ENCODE results near the gene FAM174C.

Gene FAM174C

DNA sequence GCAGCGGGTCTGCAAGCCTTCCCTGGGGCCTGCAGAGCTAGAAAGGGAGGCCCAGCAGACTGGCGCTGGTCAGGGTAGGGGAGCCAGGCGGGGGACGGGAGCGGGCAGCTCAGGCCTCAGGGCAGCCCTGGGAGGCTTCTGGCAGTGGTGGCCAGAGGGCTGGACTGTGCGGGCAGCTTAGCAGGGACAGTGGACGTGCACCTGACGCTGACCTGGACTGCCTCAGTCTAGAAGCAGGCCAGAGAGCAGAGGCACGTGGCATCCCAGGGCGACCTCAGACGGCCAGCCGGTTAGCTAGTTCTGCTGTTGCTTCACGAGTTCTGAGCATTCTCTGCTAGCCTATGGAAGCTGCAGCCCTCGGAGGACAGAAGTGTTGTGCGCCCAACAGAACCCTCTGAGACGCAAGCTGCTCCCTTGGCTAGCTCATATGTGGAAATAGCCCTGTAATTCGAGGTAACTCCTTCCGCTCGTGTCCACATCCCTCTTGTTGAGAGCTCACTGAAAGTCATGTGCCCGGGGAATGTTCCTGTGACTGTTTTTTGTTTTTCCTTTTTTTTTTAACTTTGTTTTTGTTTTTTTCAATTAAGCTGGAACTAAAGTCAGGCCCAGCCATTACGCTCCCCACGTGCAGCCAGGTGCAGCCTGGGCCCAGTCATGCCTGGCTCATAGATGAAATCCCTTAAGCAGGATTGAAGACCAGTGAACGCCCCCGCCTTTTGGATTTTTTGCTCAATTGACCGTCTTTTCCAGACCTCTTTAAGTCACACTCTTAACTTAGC, 1.9 kb upstream of the FAM174C start:
- no peak for DNase-seq (ENCODE audit: low spot score)

DNA sequence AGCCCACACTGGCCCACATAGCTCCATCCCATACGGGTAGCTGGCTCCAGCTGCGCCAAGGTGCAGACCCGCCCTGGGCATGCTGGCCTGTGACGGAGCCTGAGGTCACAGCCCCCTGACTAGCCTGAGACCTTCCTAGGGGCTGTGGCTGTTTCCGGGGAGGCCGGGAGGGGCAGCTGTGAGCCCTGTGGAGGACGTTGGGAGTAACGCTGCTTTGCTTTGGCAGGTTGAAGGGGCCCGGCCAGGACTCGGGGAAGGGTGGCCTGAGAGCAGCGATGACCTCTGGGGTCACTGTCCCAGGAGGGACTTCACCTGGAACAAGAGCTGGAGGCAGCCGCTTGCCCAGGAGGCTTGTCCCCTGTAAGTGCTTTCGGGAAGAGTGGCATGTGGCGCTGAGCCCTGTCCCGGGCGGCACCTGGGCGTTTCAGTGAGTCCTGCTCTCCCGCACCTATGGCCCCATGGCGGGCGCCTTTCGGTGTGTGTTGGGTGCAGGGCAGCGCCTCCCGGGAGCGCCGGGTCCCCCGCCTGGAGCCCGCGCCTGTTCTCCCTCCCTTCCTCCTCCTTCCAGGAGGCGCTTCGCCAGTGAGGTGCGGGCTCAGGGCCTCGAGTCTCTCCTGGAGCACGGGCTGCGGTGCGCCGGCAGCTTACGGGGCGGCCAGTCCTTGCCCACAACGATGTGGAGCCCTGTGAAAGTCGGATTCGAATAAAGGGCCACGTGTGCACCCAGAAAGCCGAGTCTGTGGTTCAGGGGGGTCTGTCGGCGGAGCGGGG, 1.1 kb upstream of the FAM174C start:
- no peak for DNase-seq (ENCODE audit: low spot score)

DNA sequence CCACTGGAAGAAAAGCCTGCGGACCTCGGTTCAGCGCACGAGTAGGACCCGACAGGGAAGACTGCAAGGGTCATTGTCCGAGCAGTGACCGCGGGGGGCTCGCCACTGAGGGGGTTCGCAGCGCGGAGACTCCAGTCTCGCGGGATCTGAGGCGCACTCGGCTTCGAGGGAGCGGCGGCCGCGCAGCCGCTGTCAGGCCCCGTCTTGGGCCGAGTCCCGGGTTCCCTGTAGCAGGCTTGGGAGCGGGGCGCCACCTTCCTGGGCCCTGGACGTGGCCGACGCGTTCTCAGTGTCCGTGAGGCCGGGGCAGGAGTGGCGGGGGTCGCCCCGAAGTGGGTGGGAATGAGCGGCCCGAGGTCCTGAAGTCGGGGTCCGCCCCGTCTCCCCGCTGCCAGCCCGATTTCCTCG, 474 bp upstream of the FAM174C start:
- no peak for DNase-seq (ENCODE audit: low spot score)

DNA sequence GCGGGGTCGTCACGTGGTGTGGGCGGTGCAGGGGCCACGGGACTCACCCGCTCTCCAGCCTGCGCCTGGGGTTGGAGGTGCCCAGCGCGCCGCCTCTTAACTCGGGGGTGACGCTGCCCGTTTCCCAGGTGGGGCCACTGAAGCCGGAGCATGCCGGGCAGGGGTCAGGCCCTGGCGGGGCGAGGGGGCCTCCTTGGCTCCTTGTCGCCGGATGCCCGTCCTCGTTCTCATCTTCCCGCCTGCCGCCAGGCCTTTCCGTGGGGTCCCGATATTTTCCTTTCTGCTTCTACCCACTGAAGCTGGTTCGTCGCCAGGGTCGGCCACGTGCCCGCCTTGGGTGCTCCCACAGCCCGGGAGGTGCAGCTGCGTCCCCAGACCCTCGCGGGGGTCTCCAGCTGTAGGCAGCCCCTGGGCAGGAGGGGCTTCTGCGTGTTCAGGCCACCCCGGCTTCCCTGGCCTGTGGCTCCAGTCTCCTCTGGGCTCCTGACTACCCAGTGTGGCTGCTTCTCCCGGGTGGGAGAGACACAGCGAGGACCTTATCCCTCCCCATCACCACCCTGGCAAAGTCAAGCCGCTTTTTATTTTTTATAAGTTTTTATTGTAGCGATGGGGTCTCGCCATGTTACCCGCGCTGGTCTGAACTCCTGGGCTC, 772 bp downstream of the FAM174C start:
- DNase-seq (ENCODE audit: low spot score): no peak

DNA sequence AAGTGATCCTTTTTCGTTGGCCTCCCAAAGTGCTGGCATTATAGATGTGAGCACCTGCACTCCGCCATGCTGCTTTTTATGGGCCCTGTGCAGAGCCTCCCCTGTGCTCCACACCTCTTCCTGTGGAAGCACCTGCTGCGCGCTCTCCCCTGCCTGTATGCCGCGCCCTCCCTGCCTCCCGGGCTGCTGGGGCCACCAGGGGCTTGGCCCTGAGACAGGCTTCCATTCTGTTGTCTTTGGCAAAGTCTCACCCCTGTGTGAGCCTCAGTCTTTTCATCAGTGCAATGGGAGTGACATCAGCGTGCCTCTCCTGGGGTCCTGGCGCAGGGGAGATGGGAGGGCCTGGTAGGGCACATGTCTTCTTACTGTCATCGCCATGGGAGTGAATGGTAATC, 1.3 kb downstream of the FAM174C start:
- no peak for DNase-seq (ENCODE audit: low spot score)

DNA sequence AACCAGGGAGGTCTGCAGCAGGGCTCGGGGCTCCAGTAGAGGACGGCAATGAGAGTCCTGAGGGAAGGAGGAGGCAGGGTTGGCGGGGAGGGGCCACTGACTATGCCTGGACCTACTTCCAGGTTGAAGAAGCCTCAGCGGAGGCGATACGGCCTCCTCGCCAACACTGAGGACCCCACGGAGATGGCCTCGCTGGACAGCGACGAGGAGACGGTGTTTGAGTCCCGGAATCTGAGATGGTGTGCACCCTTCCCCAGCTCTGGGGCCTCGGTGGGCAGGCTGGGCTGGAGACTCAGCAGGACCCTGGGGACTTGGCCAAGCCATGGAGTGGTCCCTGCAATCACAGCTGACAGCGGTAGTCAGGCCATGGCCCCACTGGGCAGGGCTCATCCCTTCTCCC, 1.7 kb downstream of the FAM174C start:
- DNase-seq (ENCODE audit: low spot score): no peak

DNA sequence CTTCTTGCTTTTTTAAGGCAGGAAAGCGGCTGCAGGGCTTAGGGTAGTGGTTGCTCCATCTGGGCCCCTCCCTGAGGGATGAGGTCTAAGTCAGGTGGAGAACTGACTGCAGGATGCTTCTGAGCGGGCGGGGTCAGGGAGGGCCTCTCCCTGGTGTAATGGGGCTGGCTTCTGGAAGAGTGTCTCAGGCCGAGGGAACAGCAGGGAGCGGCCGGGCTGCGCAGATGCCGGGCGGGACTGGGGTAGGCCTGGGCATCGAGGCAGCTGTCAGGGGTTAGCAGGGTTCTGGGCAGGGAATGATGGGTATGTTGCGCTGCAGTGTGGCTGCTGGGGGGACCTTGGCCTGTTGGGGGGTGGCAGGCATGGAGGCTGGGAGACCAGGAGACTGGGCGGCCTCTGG, 2.7 kb downstream of the FAM174C start:
- no peak for DNase-seq (ENCODE audit: low spot score)

DNA sequence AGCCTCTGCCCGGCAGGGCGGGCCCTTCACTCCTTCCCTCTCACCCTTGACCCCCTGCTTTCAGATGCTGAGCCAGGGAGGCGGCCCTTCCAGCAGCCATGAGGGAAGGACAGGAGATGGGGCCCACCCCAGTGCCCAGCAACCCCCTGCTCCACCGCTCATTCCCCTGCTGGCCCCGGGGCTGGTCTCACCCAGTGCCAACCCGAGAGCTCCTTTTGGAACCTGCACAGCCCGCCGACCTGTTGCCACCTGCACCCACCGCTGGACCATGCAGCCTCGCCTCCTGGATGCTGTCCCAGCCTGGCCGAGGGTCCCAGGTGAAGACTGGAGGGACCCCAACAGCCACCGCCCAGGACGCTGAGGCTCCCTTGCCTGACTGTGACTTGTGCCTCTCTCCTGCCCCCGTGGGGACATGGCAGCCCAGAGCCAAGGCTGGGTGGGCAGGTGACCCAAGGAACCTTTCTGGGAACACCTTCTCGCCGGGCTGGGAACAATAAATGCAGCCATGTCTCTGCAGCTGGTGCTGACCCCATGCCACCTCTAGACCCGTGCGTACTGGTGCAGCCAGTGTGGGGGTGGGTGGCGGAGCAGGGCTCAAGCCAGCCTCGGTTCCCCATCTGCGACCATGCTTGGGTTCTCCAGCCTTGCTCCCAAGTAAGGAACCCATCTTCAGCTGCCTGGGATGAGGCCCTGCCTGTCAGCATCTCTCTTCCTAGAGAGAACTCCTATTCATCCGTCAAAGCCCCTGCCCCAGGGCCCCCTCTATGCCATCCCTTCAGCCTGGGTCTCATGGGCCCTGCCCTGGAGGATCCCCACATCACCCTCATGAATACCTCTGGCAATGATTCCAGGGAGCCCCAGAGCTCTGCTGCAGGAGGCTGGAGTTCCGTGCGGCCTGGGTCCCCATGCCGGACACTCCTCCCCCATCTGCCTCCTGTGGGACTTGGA, 3.7 kb downstream of the FAM174C start:
- no peak for DNase-seq (ENCODE audit: low spot score)

DNA sequence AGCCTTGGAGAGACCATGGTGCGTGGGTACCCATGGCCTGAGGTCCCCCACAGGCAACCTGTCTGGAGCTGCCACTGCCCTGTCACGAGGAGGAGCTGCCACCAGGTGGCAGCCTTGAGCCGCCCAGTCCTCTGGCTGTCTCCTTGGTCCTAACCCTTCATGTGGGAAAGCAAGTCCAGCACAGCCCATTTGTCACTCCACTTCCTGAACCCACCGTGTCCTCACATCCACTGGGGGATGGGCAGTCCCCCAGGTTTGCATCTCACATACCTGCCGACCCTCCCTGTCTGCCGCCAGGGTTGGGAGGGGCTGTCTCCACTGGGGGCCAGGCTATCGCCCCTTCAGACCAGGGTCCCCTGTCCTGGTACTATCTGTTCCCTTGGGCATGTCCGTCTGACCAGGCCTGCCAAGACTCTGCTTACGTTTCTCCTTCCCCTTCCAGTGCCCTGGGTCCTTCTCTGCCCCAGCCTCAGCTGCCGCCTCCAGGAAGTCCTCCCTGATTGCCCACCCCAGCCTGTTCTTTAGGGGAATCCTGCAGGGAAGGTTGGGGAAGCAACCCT, 4.5 kb downstream of the FAM174C start:
- DNase-seq (ENCODE audit: low spot score): peak; percentile 89

DNA sequence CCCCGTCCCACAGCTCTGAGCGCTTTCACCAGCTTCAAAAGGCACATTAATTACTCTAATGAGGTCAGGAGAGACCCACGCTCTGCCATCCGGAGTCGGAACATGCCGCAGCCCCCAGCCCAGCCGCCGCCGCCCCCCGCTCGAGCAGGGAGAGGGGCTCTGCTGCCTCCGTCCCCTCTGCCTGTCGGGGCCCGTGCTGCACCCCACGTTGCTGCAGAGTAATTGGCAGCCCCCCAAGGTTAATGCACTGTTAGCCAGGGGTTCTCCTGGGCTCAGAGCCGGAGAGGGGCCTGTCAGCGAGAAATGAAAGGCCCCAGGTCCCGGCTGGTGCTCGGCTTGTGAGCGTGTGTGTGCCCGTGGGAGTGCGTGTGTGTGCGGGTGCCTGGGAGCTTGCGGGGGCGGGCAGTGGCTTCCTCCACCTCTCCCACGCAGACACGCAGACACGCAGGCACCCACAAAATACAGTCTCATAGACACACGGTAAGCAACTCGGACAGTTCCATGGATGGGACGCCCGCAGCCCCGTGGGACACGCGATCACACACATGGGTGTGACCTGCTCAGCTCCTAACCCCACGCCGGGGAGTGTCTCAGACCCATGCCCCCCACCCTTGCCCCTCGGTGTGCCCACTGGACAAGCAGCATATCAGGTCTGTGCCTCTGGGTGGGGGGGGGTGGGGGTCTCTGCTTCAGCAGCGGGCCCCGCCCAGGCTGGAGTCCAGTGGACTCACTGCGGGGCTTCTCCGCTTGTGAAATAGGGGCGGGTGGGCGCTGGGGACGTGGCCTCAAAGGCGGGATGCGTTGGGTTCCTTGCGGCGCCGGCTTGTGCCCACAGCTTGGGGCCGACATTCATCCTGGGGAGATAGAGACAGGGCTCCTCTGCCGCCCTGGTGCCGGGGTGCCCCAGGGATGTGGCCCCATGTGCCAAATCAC, 5.6 kb downstream of the FAM174C start:
- DNase-seq (ENCODE audit: low spot score): no peak

DNA sequence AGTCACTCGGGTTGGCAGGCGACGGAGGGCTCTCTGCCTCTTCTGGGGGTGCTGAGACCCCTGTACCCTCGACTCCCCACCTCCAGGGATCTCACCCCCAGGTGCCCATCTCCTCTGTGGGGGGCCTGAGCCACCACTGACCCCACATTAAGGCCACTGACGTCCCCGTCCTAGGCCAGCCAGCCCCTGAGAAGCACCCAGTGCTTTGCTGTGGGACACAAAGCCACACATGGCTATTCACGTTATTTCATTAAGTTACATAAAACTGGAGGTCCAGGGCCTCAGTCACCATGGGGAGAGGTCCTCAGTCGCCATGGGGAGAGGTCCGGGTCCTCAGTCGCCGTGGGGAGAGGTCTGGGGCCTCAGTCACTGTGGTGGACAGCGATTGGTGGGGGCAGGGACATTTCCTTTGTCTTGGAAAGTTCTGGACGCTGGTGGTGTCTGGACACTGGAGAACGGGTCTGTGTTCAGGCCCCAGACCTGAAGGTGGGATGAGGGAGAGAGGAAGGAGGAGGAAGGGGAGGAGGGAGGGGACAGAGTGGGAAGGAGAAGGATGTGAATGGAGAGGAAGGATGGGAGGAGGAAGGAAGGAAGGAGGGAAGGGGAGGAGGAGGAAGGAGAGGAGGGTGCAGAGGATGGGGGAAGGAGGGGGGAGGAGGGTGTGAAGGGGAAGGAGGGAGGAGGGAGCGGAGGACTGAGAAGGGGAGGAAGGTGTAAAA, 6.4 kb downstream of the FAM174C start:
- no peak for DNase-seq (ENCODE audit: low spot score)

DNA sequence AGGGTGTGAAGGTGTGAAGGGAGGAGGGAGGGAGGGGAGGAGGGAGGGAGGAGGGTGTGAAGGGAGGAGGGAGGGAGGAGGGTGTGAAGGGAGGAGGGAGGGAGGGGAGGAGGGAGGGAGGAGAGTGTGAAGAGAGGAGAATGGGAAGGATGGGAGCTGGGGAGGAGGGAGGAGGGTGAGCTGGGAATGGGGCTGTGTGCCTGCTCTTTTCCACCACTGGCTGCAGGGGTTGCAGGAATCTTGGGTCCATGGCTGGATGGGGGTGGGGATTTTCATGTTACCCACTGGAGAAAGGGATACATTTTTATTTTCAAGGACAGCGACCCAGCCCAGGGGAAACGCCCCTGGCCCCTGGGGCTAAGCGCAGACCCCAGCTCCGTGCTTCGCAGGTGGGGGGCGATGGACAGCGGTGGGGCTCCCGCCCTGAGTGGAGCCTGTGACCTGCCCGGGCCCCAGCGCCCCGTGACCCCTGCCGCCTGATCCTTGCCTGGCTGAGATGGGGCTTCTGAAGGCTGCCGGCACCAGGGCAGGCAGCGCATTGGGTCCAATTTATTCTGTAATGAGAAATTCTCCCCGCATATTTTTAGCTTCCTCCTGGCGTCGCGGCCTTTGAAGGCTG, 7.4 kb downstream of the FAM174C start:
- DNase-seq (ENCODE audit: low spot score): no peak

DNA sequence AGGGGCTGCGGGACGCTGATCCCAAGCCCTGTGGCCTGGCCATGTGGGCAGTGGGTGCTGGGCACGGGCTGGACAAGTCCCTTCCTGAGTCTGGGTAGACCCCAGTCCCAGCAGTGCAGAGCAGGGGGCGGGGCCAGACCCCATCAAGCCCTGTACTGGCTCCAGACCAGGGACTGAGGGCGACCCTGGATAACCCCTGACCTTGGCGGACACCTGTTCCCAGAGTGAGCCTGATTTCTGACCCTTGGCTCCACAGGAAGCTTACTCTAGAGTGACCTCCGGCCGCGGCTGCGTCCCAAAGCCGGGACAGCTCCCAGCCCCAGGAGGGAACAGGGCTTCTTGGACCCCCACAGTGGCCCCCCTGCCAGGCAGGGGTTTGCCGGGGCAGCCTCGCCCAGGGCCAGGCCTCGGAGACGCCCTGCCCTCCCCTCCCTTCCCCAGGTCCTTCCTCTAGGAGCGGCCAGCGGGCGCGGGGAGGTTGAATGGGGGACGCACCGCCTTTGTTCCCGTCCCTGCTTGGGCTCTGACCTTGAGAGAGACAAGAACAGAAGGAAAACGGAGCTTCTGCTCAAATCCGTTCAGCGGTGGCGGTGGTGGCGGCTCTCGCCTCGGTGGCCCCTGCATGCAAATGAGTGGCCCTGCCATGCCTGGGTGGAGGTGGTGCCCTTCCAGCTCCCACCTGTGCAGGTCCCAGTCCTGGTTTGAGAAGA, 8.0 kb downstream of the FAM174C start:
- DNase-seq (ENCODE audit: low spot score): no peak

DNA sequence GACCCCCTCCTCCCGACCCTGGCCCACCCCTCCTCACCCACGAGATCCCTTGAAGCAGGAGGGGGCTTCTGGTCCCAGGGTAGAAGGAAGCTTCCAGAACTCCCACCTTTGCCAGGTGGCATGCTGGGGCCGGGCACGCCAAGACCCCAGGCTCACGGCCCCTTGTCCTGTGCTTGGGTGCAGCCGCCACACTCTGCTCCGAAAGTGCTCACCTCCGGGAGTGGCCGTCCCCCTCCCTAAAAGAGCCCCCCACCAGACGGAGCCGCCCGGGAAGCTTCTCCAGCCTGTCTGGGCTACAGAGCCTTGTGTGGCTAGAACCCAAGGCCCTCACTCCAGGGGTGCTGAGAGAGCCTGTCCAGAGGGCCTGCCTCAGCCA, 8.6 kb downstream of the FAM174C start:
- DNase-seq (ENCODE audit: low spot score): no peak

DNA sequence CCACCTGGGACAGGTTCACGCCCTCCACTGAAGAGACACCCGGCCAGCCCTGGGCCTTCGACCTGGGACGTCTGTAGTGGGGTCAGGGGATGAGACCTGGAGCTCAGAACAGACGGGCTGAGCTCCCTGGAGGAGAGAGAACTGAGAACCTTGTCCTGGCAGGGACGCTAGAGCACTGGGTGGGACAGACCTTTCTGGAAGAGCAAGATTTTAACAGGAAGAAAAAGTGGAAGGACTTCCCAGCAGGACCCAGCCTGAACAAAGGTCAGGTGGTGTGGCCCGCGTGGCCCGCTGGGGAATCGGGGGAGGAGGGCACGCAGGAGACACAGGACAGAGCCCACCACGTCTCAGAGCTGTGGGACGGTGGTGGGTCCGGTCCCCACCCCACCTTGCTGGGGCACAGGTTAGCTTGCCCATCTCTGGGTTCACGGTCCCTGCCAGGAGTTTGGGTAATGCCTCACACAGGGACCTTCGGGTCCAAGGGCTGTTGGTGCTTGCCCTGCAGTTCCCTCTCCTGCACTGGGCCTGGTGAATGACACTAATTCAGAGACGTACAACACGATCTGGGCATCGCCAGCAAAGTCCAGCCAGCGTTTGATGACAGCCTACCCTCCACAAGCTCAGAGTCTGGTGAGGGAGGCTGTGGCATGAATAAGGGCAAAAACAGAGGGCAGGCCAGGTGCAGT, 9.1 kb downstream of the FAM174C start:
- no peak for DNase-seq (ENCODE audit: low spot score)

DNA sequence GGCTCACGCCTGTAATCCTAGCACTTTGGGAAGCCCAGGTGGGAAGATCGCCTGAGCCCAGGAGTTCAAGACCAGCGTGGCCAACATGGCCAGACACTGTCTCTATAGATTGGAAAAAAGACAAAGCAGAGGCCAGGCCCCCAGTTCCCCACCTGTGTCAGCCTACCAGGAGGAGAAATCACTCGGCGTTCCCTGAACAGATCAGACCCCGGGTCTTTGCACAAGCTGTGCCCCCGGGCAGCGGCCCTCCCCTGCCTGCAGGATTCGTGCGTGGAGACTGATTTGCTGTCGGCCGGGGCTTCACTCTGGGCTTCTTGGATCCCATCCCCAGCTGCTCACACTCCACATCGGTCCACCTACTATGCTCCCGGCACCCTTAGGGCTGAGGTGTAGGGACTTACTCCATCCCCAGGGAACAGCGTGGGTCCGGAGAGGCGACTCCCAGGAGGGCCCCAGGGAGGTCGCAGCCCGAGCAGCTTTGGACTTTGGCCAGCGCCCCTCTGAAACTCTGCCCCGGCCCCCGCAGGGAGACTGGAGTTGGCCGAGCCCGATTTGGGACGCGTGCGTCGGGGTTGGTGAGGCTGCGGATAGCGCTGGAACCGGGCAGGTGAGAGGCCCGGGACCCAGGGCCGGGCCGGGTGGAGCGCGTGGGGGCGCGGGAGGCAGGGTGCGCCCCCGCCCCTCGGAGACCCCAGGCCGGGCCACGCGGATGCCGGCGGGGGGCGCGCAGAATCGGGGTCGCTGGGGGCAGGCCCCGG, 9.8 kb downstream of the FAM174C start:
- DNase-seq (ENCODE audit: low spot score): no peak

DNA sequence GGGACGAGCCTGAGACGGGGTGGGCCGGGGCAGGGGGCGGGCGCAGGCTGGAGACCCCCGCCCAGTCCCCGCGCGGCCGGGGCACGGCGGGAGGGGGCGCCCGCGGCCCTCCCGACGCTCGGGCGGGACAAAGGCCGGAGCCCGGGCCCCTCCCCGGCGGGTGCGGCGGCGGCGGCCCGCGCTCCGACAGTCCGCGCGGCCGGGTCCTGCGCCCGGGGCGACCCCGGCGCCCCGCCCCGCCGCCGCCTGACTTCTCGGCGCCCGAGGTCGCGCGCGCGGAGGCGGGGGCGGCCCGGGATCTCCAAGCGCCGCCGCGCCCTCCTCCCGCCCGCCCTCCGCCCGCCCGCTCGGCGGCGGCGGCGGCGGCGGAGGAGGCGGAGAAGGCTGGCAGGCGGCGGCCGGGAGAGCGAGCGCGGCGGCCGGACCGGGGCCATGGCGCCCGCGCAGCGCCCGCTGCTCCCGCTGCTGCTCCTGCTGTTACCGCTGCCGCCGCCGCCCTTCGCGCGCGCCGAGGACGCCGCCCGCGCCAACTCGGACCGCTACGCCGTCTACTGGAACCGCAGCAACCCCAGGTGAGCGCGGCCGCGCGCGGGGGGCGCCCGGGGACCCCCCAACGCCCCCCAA, 10.5 kb downstream of the FAM174C start, which contains the start of gene EFNA2:
EFNA2 (plus strand) TSS at position 137 of the 624 bp plus-strand sequence; CDS start at position 433, 296 bp downstream.
- DNase-seq (ENCODE audit: low spot score): no peak
